Neural progenitor cell (in vitro differentiated cells): ENCODE measurements around the gene APBA3. TPM values are rescaled to one million over a fixed set of nuclear protein-coding genes. Genes with fewer than 3 reads are reported as not detected.

ENCODE experiments used
- DNase-seq: peaks from one replicate; pipeline ENCODE4 v3.0.0-alpha.2; 2016; ENCODE audit warnings: low spot score
- H2AFZ ChIP-seq: fragments of 200-600 bp; sonication (generic); replicated peaks from 2 replicates; pipeline ENCODE4 v1.6.1; 2016; ENCODE audit warnings: antibody characterized with exemption
- H3F3A ChIP-seq: fragments of 200-600 bp; sonication (generic); 2 replicates; pipeline ENCODE4 v1.6.1; 2016; ENCODE audit warnings: antibody characterized with exemption, low read depth
- H3K27ac ChIP-seq: fragments of 200-600 bp; sonication (generic); 2 replicates; pipeline ENCODE4 v1.5.1; 2016; ENCODE audit warnings: mild to moderate bottlenecking
- H3K27me3 ChIP-seq: fragments of 200-600 bp; sonication (generic); 2 replicates; pipeline ENCODE4 v1.6.1; 2016; ENCODE audit warnings: mild to moderate bottlenecking, moderate library complexity
- H3K36me3 ChIP-seq: fragments of 200-600 bp; sonication (generic); 2 replicates; pipeline ENCODE4 v1.5.1; 2016
- H3K4me1 ChIP-seq: fragments of 200-600 bp; sonication (generic); 2 replicates; pipeline ENCODE4 v1.6.1; 2016; ENCODE audit warnings: mixed run types
- H3K4me2 ChIP-seq: fragments of 200-600 bp; sonication (generic); 2 replicates; pipeline ENCODE4 v1.6.1; 2016
- H3K4me3 ChIP-seq: fragments of 200-600 bp; sonication (generic); 2 replicates; pipeline ENCODE4 v1.5.1; 2016
- H3K79me2 ChIP-seq: fragments of 200-600 bp; sonication (generic); 2 replicates; pipeline ENCODE4 v1.6.1; 2016; ENCODE audit warnings: low read depth
- H3K9ac ChIP-seq: fragments of 200-600 bp; sonication (generic); 2 replicates; pipeline ENCODE4 v1.6.1; 2016
- H3K9me3 ChIP-seq: fragments of 200-600 bp; sonication (generic); 2 replicates; pipeline ENCODE4 v1.5.1; 2016; ENCODE audit warnings: low read depth
- H4K20me1 ChIP-seq: fragments of 200-600 bp; sonication (generic); 2 replicates; pipeline ENCODE4 v1.6.1; 2016; ENCODE audit warnings: low read depth
- H3K27ac Mint-ChIP-seq: 3 replicates; pipeline ENCODE4 v1.8.0; 2021; ENCODE audit warnings: mixed read lengths
- H3K27me3 Mint-ChIP-seq: 2 replicates; pipeline ENCODE4 v1.8.0; 2022; ENCODE audit warnings: low read depth, mild to moderate bottlenecking, inconsistent platforms, moderate library complexity, mixed read lengths; ENCODE audit not compliant: insufficient read depth
- H3K36me3 Mint-ChIP-seq: 3 replicates; pipeline ENCODE4 v1.8.0; 2021; ENCODE audit warnings: mixed read lengths
- H3K4me1 Mint-ChIP-seq: 3 replicates; pipeline ENCODE4 v1.8.0; 2021; ENCODE audit warnings: mixed read lengths
- H3K4me3 Mint-ChIP-seq: 3 replicates; pipeline ENCODE4 v1.8.0; 2021; ENCODE audit warnings: mild to moderate bottlenecking, moderate library complexity, mixed read lengths
- H3K9me3 Mint-ChIP-seq: 3 replicates; pipeline ENCODE4 v1.8.0; 2020; ENCODE audit warnings: mixed read lengths
- CTCF ChIP-seq: fragments of 200-600 bp; sonication (generic); IDR thresholded peaks from 2 replicates; pipeline ENCODE4 v1.5.1; 2017; ENCODE audit warnings: antibody characterized with exemption, mild to moderate bottlenecking
- EZH2 ChIP-seq: fragments of 200-600 bp; sonication (generic); IDR thresholded peaks from 2 replicates; pipeline ENCODE4 v1.6.1; 2017; ENCODE audit warnings: antibody characterized with exemption, mild to moderate bottlenecking, moderate library complexity
- EZH2phosphoT487 ChIP-seq: fragments of 200-600 bp; sonication (generic); IDR thresholded peaks from 2 replicates; pipeline ENCODE4 v1.6.1; 2017; ENCODE audit warnings: antibody characterized with exemption
- total RNA-seq: library from RNA; depleted of rRNA; stranded (reverse); fragments of >200 nt; gene quantifications from 2 replicates; pipeline ENCODE4 v1.2.3, GENCODE V29; 2015; ENCODE audit warnings: low replicate concordance

Gene APBA3
- total RNA-seq, 1 donor from 2014 or later: 17.3 TPM

GRCh38 chr19:3745363-3746045 is 16.0 kb downstream of the APBA3 start:
- Histone ChIP-seq H3K4me2 (no peak overlapping the region), H3K27me3 (no peaks in the 10 kb centered on the region), H3K36me3 (no peaks in the 10 kb centered on the region), H3F3A (no peaks in the 10 kb centered on the region), H3K27ac (no peak overlapping the region), H2AFZ (no peak overlapping the region), H3K4me1 (no peaks in the 10 kb centered on the region), H3K4me3 (no peak overlapping the region), H3K79me2 (no peaks in the 10 kb centered on the region), H3K9me3 (no peaks in the 10 kb centered on the region), H3K9ac (no peak overlapping the region), H4K20me1 (no peaks in the 10 kb centered on the region)
- Mint-ChIP-seq H3K4me3 (no peak overlapping the region), H3K4me1 (no peaks in the 10 kb centered on the region), H3K9me3 (no peaks in the 10 kb centered on the region), H3K36me3 (no peaks in the 10 kb centered on the region), H3K27me3 (peaks cover 2% of the 10 kb centered on the region), H3K27ac (no peak overlapping the region)
- DNase-seq: no peak
- no peak for TF ChIP-seq EZH2
- TF ChIP-seq CTCF: no peak
- TF ChIP-seq EZH2phosphoT487: no peak

- peak overlapping the region; percentile 53 for H3K27ac Mint-ChIP-seq
- peak overlapping the region; percentile 59 for H3K4me3 Mint-ChIP-seq
Measured at GRCh38 chr19:3743486-3743885, 18.0 kb downstream of the APBA3 start.

GRCh38 chr19:3740431-3740830 is 21.1 kb downstream of the APBA3 start:
- no peaks in the 10 kb centered on the region for H3K4me1 ChIP-seq
- no peak overlapping the region for H2AFZ ChIP-seq
- H3K27me3 ChIP-seq: no peaks in the 10 kb centered on the region
- no peaks in the 10 kb centered on the region for H3F3A ChIP-seq
- peaks cover 4% of the 10 kb centered on the region for H3K27me3 Mint-ChIP-seq
- H3K79me2 ChIP-seq: no peaks in the 10 kb centered on the region
- H3K4me3 Mint-ChIP-seq: no peak overlapping the region
- no peak for DNase-seq
- H3K4me2 ChIP-seq: no peak overlapping the region
- TF ChIP-seq EZH2 (no peak), EZH2phosphoT487 (no peak), CTCF (no peak)
- no peak overlapping the region for H3K27ac ChIP-seq
- no peaks in the 10 kb centered on the region for H3K4me1 Mint-ChIP-seq
- no peaks in the 10 kb centered on the region for H4K20me1 ChIP-seq
- H3K9ac ChIP-seq: no peak overlapping the region
- H3K36me3 Mint-ChIP-seq: no peaks in the 10 kb centered on the region
- no peak overlapping the region for H3K4me3 ChIP-seq
- no peaks in the 10 kb centered on the region for H3K36me3 ChIP-seq
- H3K9me3 ChIP-seq: no peaks in the 10 kb centered on the region
- no peak overlapping the region for H3K27ac Mint-ChIP-seq
- H3K9me3 Mint-ChIP-seq: no peaks in the 10 kb centered on the region

More at GRCh38 chr19:3743486-3743885, 18.0 kb downstream of the APBA3 start:
- Histone ChIP-seq H3K4me3 (no peak overlapping the region), H3K79me2 (no peaks in the 10 kb centered on the region), H3F3A (no peaks in the 10 kb centered on the region), H3K9ac (no peak overlapping the region), H4K20me1 (no peaks in the 10 kb centered on the region), H3K27me3 (no peaks in the 10 kb centered on the region), H3K9me3 (no peaks in the 10 kb centered on the region), H3K36me3 (no peaks in the 10 kb centered on the region), H3K4me2 (no peak overlapping the region), H3K4me1 (no peaks in the 10 kb centered on the region), H2AFZ (no peak overlapping the region), H3K27ac (no peak overlapping the region)
- Mint-ChIP-seq H3K9me3 (no peaks in the 10 kb centered on the region), H3K4me1 (no peaks in the 10 kb centered on the region), H3K27me3 (peaks cover 2% of the 10 kb centered on the region), H3K36me3 (no peaks in the 10 kb centered on the region)
- no peak for DNase-seq
- TF ChIP-seq EZH2phosphoT487: no peak
- TF ChIP-seq CTCF: no peak
- no peak for TF ChIP-seq EZH2
